ENCODE results near the gene RPLP2. TPM values are rescaled to one million over a fixed set of nuclear protein-coding genes. Genes with fewer than 3 reads are reported as not detected.

RPLP2 gene
- total RNA-seq, 1 donor from 2014 or later: 1,651 TPM

- DNase-seq (ENCODE audit: low spot score in 2 of 2, unreplicated experiment in 2 of 2): no peak
- peak overlapping the region; percentile 65 for H3K4me3 Mint-ChIP-seq
- H3K9me3 Mint-ChIP-seq: no peaks in the 10 kb centered on the region
- H3K36me3 Mint-ChIP-seq: no peaks in the 10 kb centered on the region
- TF ChIP-seq CTCF (IDR thresholded peaks at IDR 0.05; ENCODE audit: unreplicated experiment): no peak
- H3K4me1 Mint-ChIP-seq: peaks cover 34% of the 10 kb centered on the region
- no peak overlapping the region for H3K27ac Mint-ChIP-seq
- H3K27me3 Mint-ChIP-seq (ENCODE audit: low read depth): peaks cover 37% of the 10 kb centered on the region
Observed at GRCh38 chr11:833114-833791, 23.5 kb downstream of the RPLP2 start.

GRCh38 chr11:833849-834311 is 24.1 kb downstream of the RPLP2 start:
- H3K27ac Mint-ChIP-seq: peak overlapping the region; percentile 21
- no peaks in the 10 kb centered on the region for H3K9me3 Mint-ChIP-seq

GRCh38 chr11:834371-835316 is 24.9 kb downstream of the RPLP2 start:
- Mint-ChIP-seq H3K4me3 (peak overlapping the region; percentile 65), H3K4me1 (peaks cover 25% of the 10 kb centered on the region), H3K27me3 (ENCODE audit: low read depth) (peaks cover 23% of the 10 kb centered on the region), H3K9me3 (no peaks in the 10 kb centered on the region), H3K36me3 (no peaks in the 10 kb centered on the region), H3K27ac (peak overlapping the region; percentile 21)
- DNase-seq (ENCODE audit: low spot score in 2 of 2, unreplicated experiment in 2 of 2): no peak
- TF ChIP-seq CTCF (IDR thresholded peaks at IDR 0.05; ENCODE audit: unreplicated experiment): no peak

More at GRCh38 chr11:833849-834311, 24.1 kb downstream of the RPLP2 start:
- Mint-ChIP-seq H3K4me1 (peaks cover 29% of the 10 kb centered on the region), H3K4me3 (peak overlapping the region; percentile 65), H3K27me3 (ENCODE audit: low read depth) (peaks cover 31% of the 10 kb centered on the region), H3K36me3 (no peaks in the 10 kb centered on the region)
- no peak for TF ChIP-seq CTCF (IDR thresholded peaks at IDR 0.05; ENCODE audit: unreplicated experiment)
- DNase-seq (ENCODE audit: low spot score in 2 of 2, unreplicated experiment in 2 of 2): no peak

- no peaks in the 10 kb centered on the region for H3K9me3 Mint-ChIP-seq
- TF ChIP-seq CTCF (IDR thresholded peaks at IDR 0.05; ENCODE audit: unreplicated experiment): no peak
- H3K27ac Mint-ChIP-seq: no peak overlapping the region
- H3K4me3 Mint-ChIP-seq: no peak overlapping the region
- DNase-seq (ENCODE audit: low spot score in 2 of 2, unreplicated experiment in 2 of 2): no peak
- H3K4me1 Mint-ChIP-seq: peaks cover 29% of the 10 kb centered on the region
- H3K27me3 Mint-ChIP-seq (ENCODE audit: low read depth): peaks cover 12% of the 10 kb centered on the region
- no peaks in the 10 kb centered on the region for H3K36me3 Mint-ChIP-seq
Observed at GRCh38 chr11:836274-836673, 26.5 kb downstream of the RPLP2 start.

- Mint-ChIP-seq H3K36me3 (no peaks in the 10 kb centered on the region), H3K27ac (no peak overlapping the region), H3K9me3 (no peaks in the 10 kb centered on the region), H3K4me3 (no peak overlapping the region), H3K4me1 (peaks cover 27% of the 10 kb centered on the region), H3K27me3 (ENCODE audit: low read depth) (peaks cover 8% of the 10 kb centered on the region)
- no peak for DNase-seq (ENCODE audit: low spot score in 2 of 2, unreplicated experiment in 2 of 2)
- no peak for TF ChIP-seq CTCF (IDR thresholded peaks at IDR 0.05; ENCODE audit: unreplicated experiment)
Observed at GRCh38 chr11:836700-837099, 26.9 kb downstream of the RPLP2 start.
